GM19468 (cell line): ENCODE measurements around the gene ENTHD1.

Experiments
- ATAC-seq: cut with Tn5 transposase; IDR thresholded peaks from one replicate; pipeline ENCODE4 v1.9.1; 2021; ENCODE audit warnings: mild to moderate bottlenecking, moderate library complexity, moderate number of reproducible peaks; ENCODE audit not compliant: unreplicated experiment; ENCODE audit errors: extremely low read depth

ENTHD1 gene

DNA sequence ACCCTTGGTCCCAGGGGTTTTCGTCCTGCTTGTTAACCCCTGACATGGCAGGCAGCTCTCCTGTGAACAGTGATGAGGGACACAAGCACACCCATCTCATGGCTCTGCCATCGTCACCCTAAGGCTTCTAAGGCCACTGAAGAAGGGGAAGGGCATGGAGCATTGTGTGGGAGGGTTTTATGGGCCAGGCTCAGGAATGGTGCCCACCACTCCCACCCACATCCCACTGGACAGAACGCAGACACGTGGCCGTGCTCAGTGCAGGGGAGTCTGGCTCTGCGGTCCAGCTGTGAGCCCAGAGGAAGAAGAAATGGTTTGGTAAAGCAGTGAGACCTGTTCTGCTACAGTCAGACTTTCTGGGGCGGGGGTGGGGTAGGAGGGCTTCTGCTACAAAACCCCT lies 193.0 kb downstream of the ENTHD1 start:
- ATAC-seq: no peak

DNA sequence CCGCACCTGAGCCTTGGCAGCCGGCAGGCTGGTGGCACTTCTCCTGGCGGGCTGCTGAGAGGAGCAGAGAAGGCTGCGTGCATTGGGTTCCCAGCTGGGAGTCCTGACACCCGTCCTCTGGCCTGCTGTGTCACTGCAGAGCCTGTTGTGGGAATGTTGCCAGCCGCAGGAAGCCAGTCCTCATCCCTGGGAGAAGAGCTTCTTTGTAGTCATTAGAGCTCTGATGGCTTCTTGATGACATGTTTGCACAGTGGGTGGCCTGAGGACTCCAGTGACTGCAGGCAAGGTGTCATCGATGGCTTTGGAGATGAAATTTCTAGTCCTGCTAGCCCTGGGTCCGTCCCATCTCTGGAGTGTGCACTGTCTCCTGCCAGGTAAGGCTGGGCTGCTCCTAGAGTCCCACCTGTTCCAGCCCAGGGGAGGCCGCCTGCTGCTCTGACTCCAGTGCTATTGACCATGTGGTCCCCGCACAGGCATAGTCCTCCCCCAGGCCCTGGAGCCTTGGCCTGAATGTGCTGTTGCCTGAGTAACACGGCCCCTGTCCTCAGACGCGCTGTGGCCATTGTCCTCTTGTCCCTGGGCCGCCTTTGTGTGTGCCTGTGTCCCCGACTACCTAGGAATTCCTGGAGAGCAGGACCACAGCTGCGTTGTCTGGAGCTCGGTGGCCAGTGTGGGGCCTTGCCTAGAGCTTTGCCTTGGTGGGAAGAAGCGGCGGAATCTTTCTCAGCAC lies 193.8 kb downstream of the ENTHD1 start:
- no peak for ATAC-seq

DNA sequence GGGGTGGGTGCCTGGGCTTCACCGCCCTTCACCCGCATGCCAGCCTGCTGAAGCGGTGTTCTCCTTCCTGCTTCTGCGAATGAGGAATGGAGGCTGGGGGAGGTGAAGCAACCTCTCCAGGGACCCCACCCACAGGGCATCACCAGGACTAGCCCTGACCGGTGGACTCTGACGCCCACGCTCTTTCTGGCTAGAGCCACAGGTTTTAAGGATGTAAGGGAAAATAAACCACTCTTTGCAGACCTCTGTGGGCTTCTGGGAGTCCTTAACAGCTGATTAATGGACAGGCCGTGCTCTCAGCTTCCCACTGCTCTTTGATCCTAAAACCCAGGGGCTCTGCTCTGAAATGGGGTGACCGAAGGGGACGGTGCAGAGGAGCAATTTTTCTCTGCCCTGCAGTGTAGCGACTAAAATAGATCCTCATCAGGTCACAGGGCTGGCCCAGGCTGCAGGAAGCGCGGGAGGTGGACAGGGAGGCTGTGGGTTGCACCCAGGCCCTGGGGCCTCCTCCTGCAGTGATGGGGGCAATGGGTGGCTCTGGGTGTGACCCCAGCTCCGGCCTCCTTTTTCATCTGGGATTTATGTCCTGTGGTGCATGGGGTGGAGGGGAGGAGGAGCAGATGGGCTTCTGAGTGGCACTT lies 195.7 kb downstream of the ENTHD1 start:
- ATAC-seq: no peak

DNA sequence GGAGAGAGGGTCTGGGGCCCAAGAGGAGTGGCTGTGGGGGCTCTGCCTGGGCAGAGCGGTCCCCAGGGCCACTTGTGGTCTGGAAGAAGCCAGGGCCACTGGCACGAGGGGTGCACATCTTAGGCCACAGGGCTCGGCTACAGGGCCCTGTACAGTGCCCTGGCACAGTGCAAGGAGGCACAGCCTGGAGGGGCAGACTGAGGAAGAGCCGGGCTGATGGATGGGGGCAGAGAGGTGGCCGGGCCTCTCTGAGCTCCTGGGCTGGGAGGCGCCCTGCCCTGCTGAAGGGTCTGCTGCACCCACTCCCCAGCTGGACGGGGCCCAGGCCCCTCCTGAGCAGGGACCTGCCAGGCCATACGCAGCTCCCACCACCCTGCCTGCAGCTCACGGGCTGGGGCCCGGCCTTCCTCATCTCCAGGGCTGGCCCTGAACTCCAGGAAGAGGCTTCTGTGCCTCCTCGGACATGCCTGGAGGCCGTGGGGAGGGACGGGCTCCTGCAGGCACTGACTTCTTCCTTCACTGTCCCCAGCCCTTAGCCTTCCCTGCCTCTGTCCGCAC lies 199.5 kb downstream of the ENTHD1 start:
- ATAC-seq: no peak
